ENCODE results near the gene ACO1. TPM values are rescaled to one million over a fixed set of nuclear protein-coding genes. Genes with fewer than 3 reads are reported as not detected.

ACO1 gene
- total RNA-seq, 1 donor from 2014 or later = 51.5 TPM

- no peak for DNase-seq (ENCODE audit: low spot score)
- intact Hi-C loops (cut with DNase I) = loop anchor here (10.0 kb wide), 1 partner anchor 89 kb away; no protein-coding TSS in a partner anchor
Measured at GRCh38 chr9:32405506-32405905, 21.1 kb downstream of the ACO1 start.

- no peak for DNase-seq (ENCODE audit: low spot score)
- intact Hi-C loops (cut with DNase I) = loop anchor here (10.0 kb wide), 1 partner anchor 89 kb away; no protein-coding TSS in a partner anchor
Measured at GRCh38 chr9:32406046-32406445, 21.6 kb downstream of the ACO1 start.

GRCh38 chr9:32411753-32412152, 27.3 kb downstream of the ACO1 start:
- intact Hi-C loops (cut with DNase I) = no loop called here
- no peak for DNase-seq (ENCODE audit: low spot score)

- DNase-seq (ENCODE audit: low spot score) = no peak
- intact Hi-C loops (cut with DNase I) = no loop called here
Measured at GRCh38 chr9:32412440-32412839, 28.0 kb downstream of the ACO1 start.

GRCh38 chr9:32413424-32413823, 29.0 kb downstream of the ACO1 start:
- DNase-seq (ENCODE audit: low spot score) = no peak
- intact Hi-C loops (cut with DNase I) = no loop called here

GRCh38 chr9:32414856-32415255, 30.4 kb downstream of the ACO1 start:
- intact Hi-C loops (cut with DNase I) = no loop called here
- no peak for DNase-seq (ENCODE audit: low spot score)

GRCh38 chr9:32419921-32420320, 35.5 kb downstream of the ACO1 start:
- intact Hi-C loops (cut with DNase I) = loop anchor here (5.0 to 10.0 kb wide), 2 partner anchors 37 to 45 kb away; no protein-coding TSS in a partner anchor
- no peak for DNase-seq (ENCODE audit: low spot score)

GRCh38 chr9:32422237-32422806, 37.9 kb downstream of the ACO1 start:
- no peak for DNase-seq (ENCODE audit: low spot score)
- intact Hi-C loops (cut with DNase I) = loop anchor here (5.0 to 10.0 kb wide), 2 partner anchors 35 to 48 kb away; no protein-coding TSS in a partner anchor

- intact Hi-C loops (cut with DNase I) = loop anchor here (5.0 to 10.0 kb wide), 2 partner anchors 34 to 49 kb away; no protein-coding TSS in a partner anchor
- DNase-seq (ENCODE audit: low spot score) = no peak
Measured at GRCh38 chr9:32423371-32423770, 38.9 kb downstream of the ACO1 start.

GRCh38 chr9:32424616-32425015, 40.2 kb downstream of the ACO1 start:
- no peak for DNase-seq (ENCODE audit: low spot score)
- intact Hi-C loops (cut with DNase I) = loop anchor here (5.0 to 10.0 kb wide), 2 partner anchors 33 to 50 kb away; no protein-coding TSS in a partner anchor

GRCh38 chr9:32426278-32426939, 42.0 kb downstream of the ACO1 start:
- intact Hi-C loops (cut with DNase I) = loop anchor here (10.0 kb wide), 1 partner anchor 52 kb away; no protein-coding TSS in a partner anchor
- DNase-seq (ENCODE audit: low spot score) = no peak

- intact Hi-C loops (cut with DNase I) = loop anchor here (10.0 kb wide), 1 partner anchor 52 kb away; no protein-coding TSS in a partner anchor
Measured at GRCh38 chr9:32427111-32427873, 42.8 kb downstream of the ACO1 start.

GRCh38 chr9:32430720-32431119, 46.3 kb downstream of the ACO1 start:
- intact Hi-C loops (cut with DNase I) = no loop called here
- no peak for DNase-seq (ENCODE audit: low spot score)

More at GRCh38 chr9:32427111-32427873, 42.8 kb downstream of the ACO1 start:
- DNase-seq (ENCODE audit: low spot score) = no peak

GRCh38 chr9:32431196-32431595, 46.8 kb downstream of the ACO1 start:
- no peak for DNase-seq (ENCODE audit: low spot score)
- intact Hi-C loops (cut with DNase I) = no loop called here

GRCh38 chr9:32431940-32432555, 47.6 kb downstream of the ACO1 start:
- no peak for DNase-seq (ENCODE audit: low spot score)
- intact Hi-C loops (cut with DNase I) = no loop called here

- no peak for DNase-seq (ENCODE audit: low spot score)
- intact Hi-C loops (cut with DNase I) = no loop called here
Measured at GRCh38 chr9:32434892-32435291, 50.4 kb downstream of the ACO1 start.

GRCh38 chr9:32441678-32442077, 57.2 kb downstream of the ACO1 start:
- intact Hi-C loops (cut with DNase I) = loop anchor here (10.0 kb wide), 1 partner anchor 47 kb away; no protein-coding TSS in a partner anchor
- DNase-seq (ENCODE audit: low spot score) = no peak

GRCh38 chr9:32442433-32442832, 58.0 kb downstream of the ACO1 start:
- DNase-seq (ENCODE audit: low spot score) = no peak
- intact Hi-C loops (cut with DNase I) = loop anchor here (10.0 kb wide), 1 partner anchor 48 kb away; no protein-coding TSS in a partner anchor

GRCh38 chr9:32449969-32450368, 65.5 kb downstream of the ACO1 start:
- no peak for DNase-seq (ENCODE audit: low spot score)
- intact Hi-C loops (cut with DNase I) = loop anchor here (10.0 kb wide), 1 partner anchor 55 kb away; no protein-coding TSS in a partner anchor

- intact Hi-C loops (cut with DNase I) = no loop called here
- DNase-seq (ENCODE audit: low spot score) = no peak
Measured at GRCh38 chr9:32454280-32454679, 69.8 kb downstream of the ACO1 start.
